ENCODE data around the gene TATDN2.

- TF ChIP-seq, protein P1, sequence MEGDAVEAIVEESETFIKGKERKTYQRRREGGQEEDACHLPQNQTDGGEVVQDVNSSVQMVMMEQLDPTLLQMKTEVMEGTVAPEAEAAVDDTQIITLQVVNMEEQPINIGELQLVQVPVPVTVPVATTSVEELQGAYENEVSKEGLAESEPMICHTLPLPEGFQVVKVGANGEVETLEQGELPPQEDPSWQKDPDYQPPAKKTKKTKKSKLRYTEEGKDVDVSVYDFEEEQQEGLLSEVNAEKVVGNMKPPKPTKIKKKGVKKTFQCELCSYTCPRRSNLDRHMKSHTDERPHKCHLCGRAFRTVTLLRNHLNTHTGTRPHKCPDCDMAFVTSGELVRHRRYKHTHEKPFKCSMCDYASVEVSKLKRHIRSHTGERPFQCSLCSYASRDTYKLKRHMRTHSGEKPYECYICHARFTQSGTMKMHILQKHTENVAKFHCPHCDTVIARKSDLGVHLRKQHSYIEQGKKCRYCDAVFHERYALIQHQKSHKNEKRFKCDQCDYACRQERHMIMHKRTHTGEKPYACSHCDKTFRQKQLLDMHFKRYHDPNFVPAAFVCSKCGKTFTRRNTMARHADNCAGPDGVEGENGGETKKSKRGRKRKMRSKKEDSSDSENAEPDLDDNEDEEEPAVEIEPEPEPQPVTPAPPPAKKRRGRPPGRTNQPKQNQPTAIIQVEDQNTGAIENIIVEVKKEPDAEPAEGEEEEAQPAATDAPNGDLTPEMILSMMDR (IDR thresholded peaks at IDR 0.05; ENCODE audit: extremely low read depth in 1 of 2, insufficient read depth in 1 of 2, low read depth in 1 of 2, low read length in 2 of 2), result no peak
- TF ChIP-seq POLR2AphosphoS5 (IDR thresholded peaks at IDR 0.05; ENCODE audit: insufficient read depth, low read depth, low read length) (no peak), POLR2A (IDR thresholded peaks at IDR 0.05; ENCODE audit: low read depth, low read length) (no peak), MYC (IDR thresholded peaks at IDR 0.05; ENCODE audit: low read depth, low read length) (no peak)
Measured at GRCh38 chr3:10303785-10304184, 55.5 kb downstream of the TATDN2 start.
